ENCODE data around the gene CIZ1. TPM values are rescaled to one million over a fixed set of nuclear protein-coding genes. Genes with fewer than 3 reads are reported as not detected.

CIZ1 gene
- total and polyA plus RNA-seq, 10 of the 15 experiments (the other 5 are each of a cell fraction or from before 2014, with no cell fraction given): 1.8 to 91.6 (median 35.4) TPM

DNA sequence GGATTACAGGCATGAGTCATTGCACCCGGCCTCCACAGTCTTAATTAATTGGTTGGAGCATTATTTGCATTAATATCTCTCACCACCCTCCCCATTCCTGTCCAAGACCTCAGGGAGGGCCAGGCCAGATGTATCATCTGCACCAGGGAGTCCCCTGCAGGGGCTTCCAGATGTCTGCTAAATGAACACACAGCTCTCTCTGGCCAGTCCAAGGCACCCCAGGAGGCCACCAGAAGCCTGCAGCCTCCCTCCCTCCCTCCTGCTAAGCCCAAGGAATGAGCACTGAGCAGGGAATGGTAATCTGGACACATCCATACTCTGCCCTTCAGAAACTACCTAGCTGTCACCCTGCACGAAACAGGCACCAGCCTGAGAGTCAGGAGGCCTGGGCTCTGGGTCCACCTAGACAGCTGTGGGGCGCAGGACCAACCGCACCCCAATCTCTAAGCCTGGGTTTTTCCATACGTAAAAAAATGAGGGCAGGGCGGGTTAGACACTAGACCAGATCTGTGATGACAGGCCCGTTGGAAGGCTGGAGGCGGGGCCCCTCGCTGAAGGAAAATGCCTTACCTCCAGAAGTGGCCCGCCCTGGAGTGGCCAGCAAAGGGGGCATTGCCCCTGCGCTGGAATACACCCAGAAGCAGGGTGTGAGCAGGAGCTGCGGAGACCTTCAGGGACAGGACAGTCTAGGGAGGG lies 8.3 kb downstream of the CIZ1 start:
- no TSS peak for BruUV-seq (replicated peaks)
- peaks cover 9 to 17% of the 10 kb centered on the region in 2 experiments; a peak in 3 of 4 replicates for H3K36me3 ChIP-seq (ENCODE audit: control insufficient read depth in 2 of 2, insufficient read depth in 2 of 2, low read length in 1 of 2)
- no peak overlapping the region for H3K9ac ChIP-seq (ENCODE audit: control insufficient read depth, insufficient read depth, low read length)
- TF ChIP-seq, protein P1, sequence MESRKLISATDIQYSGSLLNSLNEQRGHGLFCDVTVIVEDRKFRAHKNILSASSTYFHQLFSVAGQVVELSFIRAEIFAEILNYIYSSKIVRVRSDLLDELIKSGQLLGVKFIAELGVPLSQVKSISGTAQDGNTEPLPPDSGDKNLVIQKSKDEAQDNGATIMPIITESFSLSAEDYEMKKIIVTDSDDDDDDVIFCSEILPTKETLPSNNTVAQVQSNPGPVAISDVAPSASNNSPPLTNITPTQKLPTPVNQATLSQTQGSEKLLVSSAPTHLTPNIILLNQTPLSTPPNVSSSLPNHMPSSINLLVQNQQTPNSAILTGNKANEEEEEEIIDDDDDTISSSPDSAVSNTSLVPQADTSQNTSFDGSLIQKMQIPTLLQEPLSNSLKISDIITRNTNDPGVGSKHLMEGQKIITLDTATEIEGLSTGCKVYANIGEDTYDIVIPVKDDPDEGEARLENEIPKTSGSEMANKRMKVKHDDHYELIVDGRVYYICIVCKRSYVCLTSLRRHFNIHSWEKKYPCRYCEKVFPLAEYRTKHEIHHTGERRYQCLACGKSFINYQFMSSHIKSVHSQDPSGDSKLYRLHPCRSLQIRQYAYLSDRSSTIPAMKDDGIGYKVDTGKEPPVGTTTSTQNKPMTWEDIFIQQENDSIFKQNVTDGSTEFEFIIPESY (IDR thresholded peaks at IDR 0.05): no peak
- TF ChIP-seq BMI1 (IDR thresholded peaks at IDR 0.05; ENCODE audit: borderline replicate concordance): no peak
- TF ChIP-seq, protein P2, sequence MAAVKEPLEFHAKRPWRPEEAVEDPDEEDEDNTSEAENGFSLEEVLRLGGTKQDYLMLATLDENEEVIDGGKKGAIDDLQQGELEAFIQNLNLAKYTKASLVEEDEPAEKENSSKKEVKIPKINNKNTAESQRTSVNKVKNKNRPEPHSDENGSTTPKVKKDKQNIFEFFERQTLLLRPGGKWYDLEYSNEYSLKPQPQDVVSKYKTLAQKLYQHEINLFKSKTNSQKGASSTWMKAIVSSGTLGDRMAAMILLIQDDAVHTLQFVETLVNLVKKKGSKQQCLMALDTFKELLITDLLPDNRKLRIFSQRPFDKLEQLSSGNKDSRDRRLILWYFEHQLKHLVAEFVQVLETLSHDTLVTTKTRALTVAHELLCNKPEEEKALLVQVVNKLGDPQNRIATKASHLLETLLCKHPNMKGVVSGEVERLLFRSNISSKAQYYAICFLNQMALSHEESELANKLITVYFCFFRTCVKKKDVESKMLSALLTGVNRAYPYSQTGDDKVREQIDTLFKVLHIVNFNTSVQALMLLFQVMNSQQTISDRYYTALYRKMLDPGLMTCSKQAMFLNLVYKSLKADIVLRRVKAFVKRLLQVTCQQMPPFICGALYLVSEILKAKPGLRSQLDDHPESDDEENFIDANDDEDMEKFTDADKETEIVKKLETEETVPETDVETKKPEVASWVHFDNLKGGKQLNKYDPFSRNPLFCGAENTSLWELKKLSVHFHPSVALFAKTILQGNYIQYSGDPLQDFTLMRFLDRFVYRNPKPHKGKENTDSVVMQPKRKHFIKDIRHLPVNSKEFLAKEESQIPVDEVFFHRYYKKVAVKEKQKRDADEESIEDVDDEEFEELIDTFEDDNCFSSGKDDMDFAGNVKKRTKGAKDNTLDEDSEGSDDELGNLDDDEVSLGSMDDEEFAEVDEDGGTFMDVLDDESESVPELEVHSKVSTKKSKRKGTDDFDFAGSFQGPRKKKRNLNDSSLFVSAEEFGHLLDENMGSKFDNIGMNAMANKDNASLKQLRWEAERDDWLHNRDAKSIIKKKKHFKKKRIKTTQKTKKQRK (IDR thresholded peaks at IDR 0.05; ENCODE audit: low read depth, low read length): no peak
- no peak for TF ChIP-seq SREBF2 (IDR thresholded peaks at IDR 0.05; ENCODE audit: low read length)
- no peak for TF ChIP-seq NR2C1 (IDR thresholded peaks at IDR 0.05)
- no peak for TF ChIP-seq MTA2 (IDR thresholded peaks at IDR 0.05; ENCODE audit: low read depth)
- no peak for TF ChIP-seq HDGF (IDR thresholded peaks at IDR 0.05)
- no peak for TF ChIP-seq GATAD2B (conservative IDR thresholded peaks at IDR 0.05; ENCODE audit: low read depth)
- TF ChIP-seq CBX3 (IDR thresholded peaks at IDR 0.05; ENCODE audit: borderline replicate concordance, low read depth): no peak
- TF ChIP-seq, protein P3, sequence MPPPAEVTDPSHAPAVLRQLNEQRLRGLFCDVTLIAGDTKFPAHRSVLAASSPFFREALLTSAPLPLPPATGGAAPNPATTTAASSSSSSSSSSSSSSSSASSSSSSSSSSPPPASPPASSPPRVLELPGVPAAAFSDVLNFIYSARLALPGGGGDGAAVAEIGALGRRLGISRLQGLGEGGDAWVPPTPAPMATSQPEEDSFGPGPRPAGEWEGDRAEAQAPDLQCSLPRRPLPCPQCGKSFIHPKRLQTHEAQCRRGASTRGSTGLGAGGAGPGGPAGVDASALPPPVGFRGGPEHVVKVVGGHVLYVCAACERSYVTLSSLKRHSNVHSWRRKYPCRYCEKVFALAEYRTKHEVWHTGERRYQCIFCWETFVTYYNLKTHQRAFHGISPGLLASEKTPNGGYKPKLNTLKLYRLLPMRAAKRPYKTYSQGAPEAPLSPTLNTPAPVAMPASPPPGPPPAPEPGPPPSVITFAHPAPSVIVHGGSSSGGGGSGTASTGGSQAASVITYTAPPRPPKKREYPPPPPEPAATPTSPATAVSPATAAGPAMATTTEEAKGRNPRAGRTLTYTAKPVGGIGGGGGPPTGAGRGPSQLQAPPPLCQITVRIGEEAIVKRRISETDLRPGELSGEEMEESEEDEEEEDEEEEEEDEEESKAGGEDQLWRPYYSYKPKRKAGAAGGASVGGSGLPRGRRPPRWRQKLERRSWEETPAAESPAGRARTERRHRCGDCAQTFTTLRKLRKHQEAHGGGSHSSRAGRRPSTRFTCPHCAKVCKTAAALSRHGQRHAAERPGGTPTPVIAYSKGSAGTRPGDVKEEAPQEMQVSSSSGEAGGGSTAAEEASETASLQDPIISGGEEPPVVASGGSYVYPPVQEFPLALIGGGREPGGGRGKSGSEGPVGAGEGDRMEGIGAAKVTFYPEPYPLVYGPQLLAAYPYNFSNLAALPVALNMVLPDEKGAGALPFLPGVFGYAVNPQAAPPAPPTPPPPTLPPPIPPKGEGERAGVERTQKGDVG (CRISPR knock-in tag; IDR thresholded peaks at IDR 0.05): no peak
- TF ChIP-seq POLR2AphosphoS2 (IDR thresholded peaks at IDR 0.05; ENCODE audit: low read depth, low read length): no peak
- no peak for TF ChIP-seq GABPA (IDR thresholded peaks at IDR 0.05; ENCODE audit: low read depth)
- TF ChIP-seq TBL1XR1 (IDR thresholded peaks at IDR 0.05; ENCODE audit: low read depth, low read length): no peak
- TF ChIP-seq LARP7 (IDR thresholded peaks at IDR 0.05): no peak
- no peak for TF ChIP-seq WRNIP1 (IDR thresholded peaks at IDR 0.05; ENCODE audit: borderline replicate concordance, low read depth, low read length)
- ChIA-PET SMC1A (ENCODE audit: uncharacterized antibody, unreplicated experiment) (no interaction called here), CTCF (interaction anchor here (2.3 kb wide), 1 partner anchor 8 kb away, joined by 5 read pairs; no protein-coding TSS in a partner anchor), RAD21 (ENCODE audit: unreplicated experiment) (no interaction called here), POLR2A (no interaction called here)
- H3K4me2 ChIP-seq (ENCODE audit: control insufficient read depth, insufficient read depth): no peak overlapping the region
- no peaks in the 10 kb centered on the region for H4K20me1 ChIP-seq (ENCODE audit: control insufficient read depth, insufficient read depth)
- 83% methylated on average over 12 of the region's 12 CpGs for WGBS (ENCODE audit: insufficient coverage, insufficient replicate concordance, low lambda C conversion rate, missing lambda C conversion rate)
- in situ Hi-C loops (cut with MboI) (no loop called here), intact Hi-C loops (cut with micrococcal nuclease; ENCODE audit: unreplicated experiment) (no loop called here)
- ATAC-seq (no peak), FAIRE-seq (no peak), DNase-seq (ENCODE audit: low read depth, low spot score) (no peak)
- H3K27ac ChIP-seq (ENCODE audit: control insufficient read depth, insufficient read depth): no peak overlapping the region
- no peaks in the 10 kb centered on the region for H3K4me1 ChIP-seq (ENCODE audit: control insufficient read depth, insufficient read depth, low read length)
- H2AFZ ChIP-seq (ENCODE audit: control insufficient read depth, low read depth, low read length): no peak overlapping the region
- H3K4me3 ChIP-seq: no peak overlapping the region
- no peaks in the 10 kb centered on the region for H3K27me3 ChIP-seq (replicated peaks in 1 of 2; ENCODE audit: control insufficient read depth in 2 of 2, insufficient read depth in 2 of 2, low read length in 1 of 2)
- peaks cover 4% of the 10 kb centered on the region; the same call in 2 of the 3 replicates for H3K9me3 ChIP-seq (replicated peaks; ENCODE audit: control insufficient read depth, insufficient read depth, low read length)
- no peaks in the 10 kb centered on the region for H3K79me2 ChIP-seq (ENCODE audit: control insufficient read depth, insufficient read depth, low read length)
